Neural progenitor cell (in vitro differentiated cells): ENCODE measurements around the gene OCIAD1.

Experiments used
- CTCF ChIP-seq: fragments of 200-600 bp; sonication (generic); IDR thresholded peaks from 2 replicates; pipeline ENCODE4 v1.5.1; 2017; ENCODE audit warnings: antibody characterized with exemption, mild to moderate bottlenecking
- EZH2 ChIP-seq: fragments of 200-600 bp; sonication (generic); IDR thresholded peaks from 2 replicates; pipeline ENCODE4 v1.6.1; 2017; ENCODE audit warnings: antibody characterized with exemption, mild to moderate bottlenecking, moderate library complexity

DNA sequence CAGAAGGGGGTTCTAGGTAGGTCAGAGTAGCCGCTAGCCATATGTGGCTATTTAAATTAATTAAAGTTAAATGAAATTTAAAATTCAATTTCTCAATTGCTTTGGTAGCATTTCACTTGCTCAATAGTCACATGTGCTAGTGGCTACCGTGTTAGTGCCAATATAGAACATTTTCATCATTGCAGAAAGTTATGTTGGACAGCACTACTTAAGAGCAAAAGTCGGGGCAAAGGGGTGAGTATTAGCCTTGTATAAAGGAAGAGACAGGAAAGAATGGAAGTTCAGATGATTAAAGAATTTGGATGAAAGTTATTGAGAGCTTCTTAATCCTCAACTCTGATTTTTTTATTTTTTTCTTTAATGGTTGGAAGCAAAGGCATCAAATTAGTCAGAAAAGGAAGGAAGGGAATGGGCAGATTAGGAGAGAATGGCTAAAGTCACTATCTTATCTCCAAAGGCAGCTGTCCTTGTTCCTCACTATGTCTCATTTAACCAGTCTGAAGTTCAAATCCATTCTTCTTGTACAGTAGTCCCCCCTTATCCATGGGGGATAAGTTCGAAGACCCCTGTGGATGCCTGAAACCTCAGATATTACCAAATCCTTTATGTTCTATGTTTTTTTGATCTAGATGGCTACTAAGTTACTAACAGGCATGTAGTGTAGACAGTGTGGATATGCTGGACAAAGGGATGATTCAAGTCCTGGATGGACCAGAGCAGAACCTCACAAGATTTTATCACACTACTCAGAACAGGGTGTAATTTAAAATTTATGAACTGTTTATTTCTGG, 22.9 kb downstream of the OCIAD1 start:
- TF ChIP-seq CTCF (no peak), EZH2 (no peak)
